DND-41 (cell line): ENCODE data around the gene ADTRP.

ENCODE experiments used
- CTCF ChIP-seq: IDR thresholded peaks from 2 replicates; pipeline ENCODE4 v1.5.1; 2012; ENCODE audit warnings: borderline replicate concordance, low read length, moderate library complexity, mild to moderate bottlenecking; ENCODE audit not compliant: poor library complexity, severe bottlenecking; ENCODE audit errors: extremely low read depth
- EZH2 ChIP-seq: IDR thresholded peaks from 3 replicates; pipeline ENCODE4 v1.6.1; 2012; ENCODE audit warnings: borderline replicate concordance, low read depth, mild to moderate bottlenecking, moderate library complexity, low read length, inconsistent platforms; ENCODE audit not compliant: severe bottlenecking

GRCh38 chr6:11679099-11679498, 99.5 kb downstream of the ADTRP start:
- TF ChIP-seq CTCF: no peak
- TF ChIP-seq EZH2: no peak
